Heart right ventricle (tissue), 16 donors: Measurements from ENCODE around the gene NCR3LG1. TPM values are rescaled to one million over a fixed set of nuclear protein-coding genes. Genes with fewer than 3 reads are reported as not detected.
A peak's percentile ranks its signal among the peaks of the same experiment; 100 is the strongest.

Source experiments
- ATAC-seq, 8 donors: fragments of 200-7000 bp; cut with Tn5 transposase; one replicate each; pipeline ENCODE4 v1.9.1; 2020; ENCODE audit warnings: mild to moderate bottlenecking in 8 of 8, moderate library complexity in 8 of 8, moderate number of reproducible peaks in 1 of 8
- DNase-seq, 2 donors: peaks; one replicate each; pipeline ENCODE4 v3.0.0-alpha.2; 2020
- H3K27ac ChIP-seq, 10 donors: fragments of 200-600 bp; sonication (generic) in 2 of 10; one replicate each; pipeline versions ENCODE4 v1.5.0 to v1.8.0; 2020 to 2022; ENCODE audit warnings: mild to moderate bottlenecking in 3 of 10
- H3K27me3 ChIP-seq, 7 donors: fragments of 200-600 bp; one replicate each; pipeline ENCODE4 v1.8.0; 2021 to 2022; ENCODE audit warnings: mild to moderate bottlenecking in 2 of 7
- H3K36me3 ChIP-seq, 9 donors: fragments of 200-600 bp; sonication (generic) in 1 of 9; one replicate each; pipeline versions ENCODE4 v1.5.0 to v1.8.0; 2020 to 2022; ENCODE audit warnings: mild to moderate bottlenecking in 2 of 9
- H3K4me1 ChIP-seq, 9 donors: fragments of 200-600 bp; sonication (generic) in 1 of 9; one replicate each; pipeline versions ENCODE4 v1.5.0 to v1.8.0; 2020 to 2022; ENCODE audit warnings: mild to moderate bottlenecking in 4 of 9
- H3K4me3 ChIP-seq, 10 donors: fragments of 200-600 bp; sonication (generic) in 2 of 10; one replicate each; pipeline versions ENCODE4 v1.5.0 to v1.8.0; 2020 to 2022; ENCODE audit warnings: mild to moderate bottlenecking in 7 of 10, moderate library complexity in 2 of 10
- H3K9me3 ChIP-seq, 11 donors: fragments of 200-600 bp in 10 of 11; sonication (generic) in 2 of 11; one replicate each; pipeline versions ENCODE4 v1.5.0 to v1.8.0; 2013 to 2022; ENCODE audit warnings: mild to moderate bottlenecking in 2 of 11, control low read depth in 1 of 11, moderate library complexity in 1 of 11
- CTCF ChIP-seq, 9 donors: fragments of 200-600 bp; sonication (generic) in 2 of 9; IDR thresholded peaks; one replicate each; pipeline versions ENCODE4 v1.5.0 to v1.8.0; 2021 to 2022; ENCODE audit warnings: antibody characterized with exemption in 9 of 9, mild to moderate bottlenecking in 5 of 9, moderate library complexity in 1 of 9
- WGBS, 2 donors: extraction: QIAGEN DNeasy Blood & Tissue Kit; methylation state at CpG; one replicate each; pipeline ENCODE4 v1.1.7; 2013; ENCODE audit warnings: inconsistent platforms in 1 of 2; 5-methylcytosine and 5-hydroxymethylcytosine counted together
- intact Hi-C, 10 donors: fragments of 100-400 bp; cut with DNase I; formaldehyde crosslinking; loops; one replicate each; pipeline versions ENCODE4 v1.11.1 to v1.14.2; 2022
- polyA plus RNA-seq, 2 donors: library from polyadenylated mRNA; stranded (reverse); fragments of 200-250 nt; gene quantifications; one replicate each; pipeline ENCODE4 v1.2.3, GENCODE V29; 2013
- total RNA-seq, 10 donors: library from RNA; stranded (reverse); fragmentation: NEBNext Ultra II Directional in 3 of 10; extraction: Animal tissue kit (Norgen Biotek cat#: 25700) in 3 of 10; gene quantifications; one replicate each; pipeline versions ENCODE4 v1.2.1 to v1.2.4, GENCODE V29; 2021 to 2023
- donor health status: Arrhythmogenic right ventricular cardiomyopathy.
- donor health status: ischemic (EF 13 %, LVEDD 7.1; RV severe dilation, severe dysfunction).
- donor health status: healthy with polysubstance abuse.
- donor health status: DM: no; HTN: yes; CAD: no.
- donor health status: DM: no; HTN: no; CAD: no.
- donor health status: ischemic (EF 25% LVEDD 6.9; RV normal size, moderate dysfunction).
- donor health status: ischemic (EF 25% LVEDD 5.7; RV mildly dilated, moderate dysfunction).
- donor health status: healthy.
- donor health status: DM: yes; HTN: yes; CAD: no.
- donor health status: Ischemic cardiomyopathy.
- donor health status: ischemic (EF 35%, LVEDD 5.7; RV mildly dilated, moderate dysfunction).
- donor health status: nonischemic (EF 11% LVEDD 7.7; RV severe dilation, severe dysfunction).
- donor health status: DM: yes; HTN: yes; CAD: no.
- donor health status: PGD.
- donor health status: ischemic (EF 29% LVEDD 5.4; RV normal size, mild dysfunction).
- donor health status: nonischemic (EF 23%, LVEDD 6.1; RV moderate dilation, normal function).

Gene NCR3LG1
- total and polyA plus RNA-seq, 12 donors: 0.07 to 2.1 (median 1.1) TPM

DNA sequence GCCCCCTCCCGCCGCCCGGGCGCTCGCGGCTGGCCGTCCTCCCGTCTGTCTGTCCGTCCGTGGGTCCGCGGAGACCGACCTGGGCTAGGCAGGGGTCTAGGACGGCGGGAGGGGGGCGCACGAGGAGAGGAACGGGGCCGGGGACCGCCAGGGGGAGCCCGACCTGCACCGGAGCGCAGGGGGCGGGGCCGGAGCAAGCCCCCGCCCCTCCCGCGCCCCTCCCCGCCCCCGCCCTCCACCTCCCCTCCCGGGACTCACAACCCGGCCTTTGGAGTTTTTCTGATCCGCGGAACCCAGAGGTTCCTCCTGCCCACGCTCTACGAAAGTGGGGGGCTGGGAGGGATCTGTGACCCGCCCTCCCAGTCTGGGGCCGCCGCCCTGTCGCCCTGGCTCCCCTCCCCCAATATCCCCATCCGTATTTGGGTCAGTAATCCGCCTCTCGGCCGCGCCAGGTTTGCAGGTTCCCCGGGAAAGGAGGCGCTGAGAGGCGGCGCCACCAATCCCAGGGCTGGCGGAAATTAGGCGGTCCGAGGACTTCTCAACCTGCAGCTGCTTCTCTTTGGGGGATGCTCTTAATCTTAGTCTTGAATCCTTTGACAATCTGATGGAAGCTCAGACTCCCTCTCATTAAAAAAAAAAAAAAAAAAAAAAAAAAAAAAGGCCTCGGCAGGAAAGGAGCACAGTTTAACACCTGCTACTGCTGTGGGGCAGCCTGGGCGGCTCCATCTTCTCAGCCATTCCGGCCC is 37.8 kb downstream of the NCR3LG1 start:
- peaks cover 0 to 27% (median 13%) of the 10 kb centered on the region in 7 donors for H3K27me3 ChIP-seq
- H3K4me3 ChIP-seq: peak overlapping the region; percentile 6 to 62 (median 56)
- DNase-seq: peak; percentile 54 to 78
- no peaks in the 10 kb centered on the region for H3K9me3 ChIP-seq
- intact Hi-C loops: no loop called here
- peak; percentile 62 to 74 (median 66) for ATAC-seq
- WGBS, 2 donors: 2 to 3% methylated on average over 43 to 49 of the region's 55 CpGs
- H3K27ac ChIP-seq: peak overlapping the region in 8 of 10 donors; percentile 47 to 73 (median 59)
- TF ChIP-seq CTCF (IDR thresholded peaks at IDR 0.05): peak; percentile 68 to 84 (median 81)
- H3K36me3 ChIP-seq: no peaks in the 10 kb centered on the region
- peaks cover 0 to 33% (median 6%) of the 10 kb centered on the region in 9 donors for H3K4me1 ChIP-seq

GRCh38 chr11:17389957-17390649 is 38.5 kb downstream of the NCR3LG1 start:
- Histone ChIP-seq H3K9me3 (no peaks in the 10 kb centered on the region), H3K4me3 (peak overlapping the region in 6 of 10 donors; percentile 45 to 62 (median 57)), H3K27me3 (peaks cover 0 to 27% (median 13%) of the 10 kb centered on the region in 7 donors), H3K27ac (peak overlapping the region in 1 of 10 donors; percentile 73), H3K36me3 (no peaks in the 10 kb centered on the region), H3K4me1 (peaks cover 0 to 30% (median 6%) of the 10 kb centered on the region in 9 donors)
- TF ChIP-seq CTCF (IDR thresholded peaks at IDR 0.05): no peak
- intact Hi-C loops: loop anchor here in 1 of 10 donors (2.0 kb wide), 1 partner anchor 89 kb away; no protein-coding TSS in a partner anchor
- 59 to 68% methylated on average over 10 of the region's 10 CpGs for WGBS, 2 donors
- DNase-seq: no peak
- no peak for ATAC-seq

DNA sequence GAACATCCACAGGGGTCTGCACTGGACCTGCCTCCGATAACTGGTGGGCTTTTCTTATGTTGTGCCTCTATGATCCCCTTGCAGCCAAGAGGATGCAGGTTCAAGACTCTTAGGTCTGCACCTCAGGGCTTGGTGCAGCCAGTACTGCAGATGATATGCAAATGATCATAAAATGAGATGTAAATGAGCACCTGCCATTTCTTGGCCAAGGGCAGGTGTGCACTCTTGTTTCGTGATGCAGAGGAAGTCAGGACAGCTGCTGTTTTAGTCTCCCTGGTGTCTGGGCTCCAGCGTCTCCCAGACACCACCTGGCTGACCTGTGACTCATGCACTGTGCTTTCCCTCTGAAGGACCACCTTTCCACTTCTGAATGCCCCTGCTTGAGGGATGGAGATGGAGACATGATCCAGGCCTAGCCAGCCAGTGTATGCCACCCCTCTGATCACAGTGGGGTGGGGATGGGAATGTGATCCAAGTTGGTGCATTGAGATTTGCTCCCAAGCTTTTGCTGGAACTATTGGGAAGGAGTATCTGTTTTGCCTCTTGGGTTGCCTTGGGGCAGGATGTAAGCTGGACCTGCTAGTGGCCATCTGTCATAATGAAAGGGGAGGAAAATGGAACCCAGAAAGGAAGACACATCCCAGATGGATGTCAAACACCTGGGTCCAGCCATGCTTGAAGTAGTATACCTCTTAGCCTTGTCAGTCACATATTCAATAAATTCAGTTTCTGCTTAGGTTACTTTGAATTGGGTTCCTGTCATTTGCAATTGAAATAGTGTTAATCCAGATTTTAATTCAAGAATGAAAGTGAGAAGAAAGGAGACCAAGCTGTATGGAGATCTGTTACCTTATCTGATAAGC is 40.1 kb downstream of the NCR3LG1 start:
- DNase-seq: no peak
- peaks cover 0 to 27% (median 12%) of the 10 kb centered on the region in 7 donors for H3K27me3 ChIP-seq
- H3K36me3 ChIP-seq: no peaks in the 10 kb centered on the region
- peaks cover 0 to 16% (median 5%) of the 10 kb centered on the region in 9 donors for H3K4me1 ChIP-seq
- TF ChIP-seq CTCF (IDR thresholded peaks at IDR 0.05): no peak
- H3K4me3 ChIP-seq: no peak overlapping the region
- no peak overlapping the region for H3K27ac ChIP-seq
- no peaks in the 10 kb centered on the region for H3K9me3 ChIP-seq
- no peak for ATAC-seq
- intact Hi-C loops: loop anchor here in 1 of 10 donors (2.0 kb wide), 1 partner anchor 87 kb away; no protein-coding TSS in a partner anchor
- 67 to 78% methylated on average over 3 of the region's 3 CpGs for whole genome bisulfite sequencing, 2 donors

GRCh38 chr11:17392872-17393271 is 41.3 kb downstream of the NCR3LG1 start:
- H3K4me3 ChIP-seq: no peak overlapping the region
- no peak for DNase-seq
- no peak overlapping the region for H3K27ac ChIP-seq
- H3K27me3 ChIP-seq: peaks cover 0 to 19% (median 7%) of the 10 kb centered on the region in 7 donors
- H3K9me3 ChIP-seq: no peaks in the 10 kb centered on the region
- intact Hi-C loops: no loop called here
- peaks cover 0 to 12% (median 5%) of the 10 kb centered on the region in 9 donors for H3K4me1 ChIP-seq
- no peak for ATAC-seq
- no peak for TF ChIP-seq CTCF (IDR thresholded peaks at IDR 0.05)
- H3K36me3 ChIP-seq: no peaks in the 10 kb centered on the region
- 85 to 92% methylated on average over 14 of the region's 14 CpGs for WGBS, 2 donors
